Germinal center (tissue), 1 donor: Measurements from ENCODE around the gene RAB40C.

Experiments used
- DNase-seq: peaks from one replicate; pipeline ENCODE4 v3.0.0; 2012; ENCODE audit warnings: mixed read lengths, low spot score

The RAB40C gene

DNA sequence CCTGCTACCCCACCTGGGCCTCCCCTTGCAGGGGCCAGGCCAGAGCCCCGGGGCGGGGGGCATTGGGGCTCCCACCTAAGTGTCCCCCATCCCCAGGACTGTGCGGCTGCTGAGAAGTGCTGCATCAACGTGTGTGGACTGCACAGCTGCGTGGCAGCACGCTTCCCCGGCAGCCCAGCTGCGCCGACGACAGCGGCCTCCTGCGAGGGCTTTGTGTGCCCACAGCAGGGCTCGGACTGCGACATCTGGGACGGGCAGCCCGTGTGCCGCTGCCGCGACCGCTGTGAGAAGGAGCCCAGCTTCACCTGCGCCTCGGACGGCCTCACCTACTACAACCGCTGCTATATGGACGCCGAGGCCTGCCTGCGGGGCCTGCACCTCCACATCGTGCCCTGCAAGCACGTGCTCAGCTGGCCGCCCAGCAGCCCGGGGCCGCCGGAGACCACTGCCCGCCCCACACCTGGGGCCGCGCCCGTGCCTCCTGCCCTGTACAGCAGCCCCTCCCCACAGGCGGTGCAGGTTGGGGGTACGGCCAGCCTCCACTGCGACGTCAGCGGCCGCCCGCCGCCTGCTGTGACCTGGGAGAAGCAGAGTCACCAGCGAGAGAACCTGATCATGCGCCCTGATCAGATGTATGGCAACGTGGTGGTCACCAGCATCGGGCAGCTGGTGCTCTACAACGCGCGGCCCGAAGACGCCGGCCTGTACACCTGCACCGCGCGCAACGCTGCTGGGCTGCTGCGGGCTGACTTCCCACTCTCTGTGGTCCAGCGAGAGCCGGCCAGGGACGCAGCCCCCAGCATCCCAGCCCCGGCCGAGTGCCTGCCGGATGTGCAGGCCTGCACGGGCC, 42.8 kb downstream of the RAB40C start:
- no peak for DNase-seq

DNA sequence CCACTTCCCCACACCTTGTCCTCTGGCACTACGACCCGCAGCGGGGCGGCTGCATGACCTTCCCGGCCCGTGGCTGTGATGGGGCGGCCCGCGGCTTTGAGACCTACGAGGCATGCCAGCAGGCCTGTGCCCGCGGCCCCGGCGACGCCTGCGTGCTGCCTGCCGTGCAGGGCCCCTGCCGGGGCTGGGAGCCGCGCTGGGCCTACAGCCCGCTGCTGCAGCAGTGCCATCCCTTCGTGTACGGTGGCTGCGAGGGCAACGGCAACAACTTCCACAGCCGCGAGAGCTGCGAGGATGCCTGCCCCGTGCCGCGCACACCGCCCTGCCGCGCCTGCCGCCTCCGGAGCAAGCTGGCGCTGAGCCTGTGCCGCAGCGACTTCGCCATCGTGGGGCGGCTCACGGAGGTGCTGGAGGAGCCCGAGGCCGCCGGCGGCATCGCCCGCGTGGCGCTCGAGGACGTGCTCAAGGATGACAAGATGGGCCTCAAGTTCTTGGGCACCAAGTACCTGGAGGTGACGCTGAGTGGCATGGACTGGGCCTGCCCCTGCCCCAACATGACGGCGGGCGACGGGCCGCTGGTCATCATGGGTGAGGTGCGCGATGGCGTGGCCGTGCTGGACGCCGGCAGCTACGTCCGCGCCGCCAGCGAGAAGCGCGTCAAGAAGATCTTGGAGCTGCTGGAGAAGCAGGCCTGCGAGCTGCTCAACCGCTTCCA, 43.6 kb downstream of the RAB40C start:
- no peak for DNase-seq

DNA sequence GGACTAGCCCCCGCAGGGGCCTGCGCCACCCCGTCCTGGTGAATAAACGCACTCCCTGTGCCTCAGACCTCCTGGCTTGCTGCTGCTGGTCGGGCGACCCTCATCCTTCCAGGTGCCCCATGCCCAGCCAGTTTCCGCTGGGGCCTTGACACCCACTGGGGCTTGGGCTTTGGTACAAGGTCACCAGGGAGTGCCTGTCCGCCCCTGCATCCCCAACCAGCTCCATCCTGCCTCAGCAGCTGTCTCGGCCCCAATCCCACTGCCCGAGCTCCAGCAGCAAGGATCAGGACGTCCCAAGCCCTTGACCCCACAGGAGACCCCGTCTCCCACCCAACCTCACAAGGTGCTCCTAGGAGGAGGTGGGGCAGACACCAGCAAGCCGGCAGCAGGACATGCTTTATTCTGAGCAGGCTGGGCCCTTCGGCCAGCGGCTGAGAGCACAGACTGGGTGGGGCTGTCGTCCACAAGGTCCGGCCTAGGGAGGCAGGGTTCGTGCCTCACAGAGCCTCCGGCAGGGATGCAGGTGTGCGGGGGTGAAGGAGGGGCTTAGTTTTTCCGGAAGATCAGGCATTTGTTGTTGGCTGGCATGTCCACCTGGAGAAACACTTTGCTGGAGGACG, 44.3 kb downstream of the RAB40C start:
- DNase-seq: no peak

DNA sequence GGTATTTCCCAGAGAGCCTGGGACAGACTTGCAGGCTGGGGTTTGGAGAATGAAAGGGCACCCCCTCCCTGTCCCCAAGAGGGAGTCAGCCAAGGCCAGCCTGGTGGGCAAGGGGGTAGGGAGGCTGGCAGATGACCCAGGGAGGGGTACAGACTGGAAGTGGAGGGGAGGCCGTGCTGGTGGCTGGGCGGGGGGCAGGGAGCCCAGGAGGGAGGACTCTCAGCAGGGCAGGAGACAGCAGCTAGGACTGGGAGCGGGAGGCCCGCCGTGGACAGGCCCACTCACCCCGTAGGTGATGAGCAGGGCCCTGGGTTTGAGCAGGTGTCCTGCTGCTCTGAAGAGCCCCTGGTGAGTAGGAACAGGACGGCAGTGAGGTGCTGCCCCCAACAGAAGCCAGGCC, 45.1 kb downstream of the RAB40C start:
- no peak for DNase-seq

DNA sequence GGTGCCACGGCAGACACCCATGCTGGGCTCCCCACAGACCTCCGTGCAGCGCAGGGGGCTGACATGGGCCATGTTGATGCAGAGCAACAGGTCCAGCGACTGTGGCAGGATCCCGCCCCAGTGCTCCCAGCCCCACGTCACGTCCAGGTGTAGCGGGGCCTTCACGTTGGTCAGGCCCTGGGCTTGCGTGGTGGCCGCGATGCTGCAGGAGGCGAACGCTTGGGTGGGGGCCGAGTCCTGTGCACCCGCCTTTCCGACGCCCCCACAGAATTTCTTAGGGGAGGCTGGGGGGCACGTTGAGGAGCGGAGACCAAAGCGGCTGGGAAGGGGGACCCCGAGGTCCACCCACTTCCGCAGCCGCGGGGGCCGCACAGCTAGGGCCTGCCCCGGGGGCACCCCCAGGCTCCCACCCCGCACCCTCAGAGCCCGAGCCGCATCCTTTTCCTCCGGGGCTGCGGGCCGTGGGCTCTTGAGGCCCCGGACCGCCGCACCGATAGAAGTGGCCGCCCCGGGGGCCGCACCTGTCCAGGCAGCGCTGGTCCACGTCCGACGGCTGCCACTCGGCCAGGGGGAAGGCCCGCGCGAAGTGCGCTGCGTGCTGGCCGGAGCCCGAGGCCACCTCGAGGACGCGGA, 45.8 kb downstream of the RAB40C start:
- no peak for DNase-seq

DNA sequence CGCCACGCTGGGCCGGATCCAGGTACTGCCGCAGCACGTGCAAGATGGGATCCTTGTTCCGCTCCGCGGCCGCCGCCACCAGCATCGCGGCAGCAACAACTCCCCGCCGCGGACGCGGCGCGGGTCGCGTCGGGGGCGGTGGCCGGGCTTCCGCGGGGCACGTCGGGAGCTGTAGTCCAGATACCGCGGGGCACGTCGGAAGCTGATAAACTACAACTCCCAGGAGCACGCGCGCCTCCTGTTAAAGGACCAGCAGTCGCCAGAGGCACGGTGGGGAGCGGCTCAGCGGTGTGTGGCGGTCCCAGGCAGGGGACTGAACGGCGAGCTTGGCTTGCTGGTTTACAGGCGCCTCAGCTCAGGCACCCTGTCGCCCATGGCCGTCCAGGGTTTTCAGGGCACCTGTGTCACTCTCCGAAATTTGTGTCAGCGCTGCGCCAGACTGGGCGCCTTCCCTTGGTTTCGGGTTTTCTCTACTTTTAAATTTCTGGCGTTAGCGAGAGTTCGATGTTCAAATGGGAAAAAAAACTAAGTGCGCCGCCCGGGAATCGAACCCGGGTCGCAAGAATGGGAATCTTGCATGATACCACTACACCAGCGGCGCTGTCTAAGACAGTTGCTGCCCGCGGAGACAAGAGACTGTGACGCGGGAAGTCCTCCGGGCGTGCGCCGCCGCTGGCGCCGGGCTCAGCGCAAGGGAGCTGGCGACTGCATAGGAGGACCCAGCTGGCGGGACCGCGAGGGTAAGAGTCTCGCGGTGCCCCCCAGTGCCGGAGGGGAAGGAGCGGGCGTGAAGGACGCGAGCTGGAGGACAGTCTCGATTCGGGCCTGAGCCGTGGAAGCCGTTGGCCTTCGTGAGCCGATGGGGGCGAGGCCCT, 46.6 kb downstream of the RAB40C start, which contains the start of gene METTL26:
TSS of gene METTL26 (minus strand) at position 100 of the 875 bp plus-strand sequence. CDS start at position 85, 15 bp downstream.
- DNase-seq: peak; percentile 93

DNA sequence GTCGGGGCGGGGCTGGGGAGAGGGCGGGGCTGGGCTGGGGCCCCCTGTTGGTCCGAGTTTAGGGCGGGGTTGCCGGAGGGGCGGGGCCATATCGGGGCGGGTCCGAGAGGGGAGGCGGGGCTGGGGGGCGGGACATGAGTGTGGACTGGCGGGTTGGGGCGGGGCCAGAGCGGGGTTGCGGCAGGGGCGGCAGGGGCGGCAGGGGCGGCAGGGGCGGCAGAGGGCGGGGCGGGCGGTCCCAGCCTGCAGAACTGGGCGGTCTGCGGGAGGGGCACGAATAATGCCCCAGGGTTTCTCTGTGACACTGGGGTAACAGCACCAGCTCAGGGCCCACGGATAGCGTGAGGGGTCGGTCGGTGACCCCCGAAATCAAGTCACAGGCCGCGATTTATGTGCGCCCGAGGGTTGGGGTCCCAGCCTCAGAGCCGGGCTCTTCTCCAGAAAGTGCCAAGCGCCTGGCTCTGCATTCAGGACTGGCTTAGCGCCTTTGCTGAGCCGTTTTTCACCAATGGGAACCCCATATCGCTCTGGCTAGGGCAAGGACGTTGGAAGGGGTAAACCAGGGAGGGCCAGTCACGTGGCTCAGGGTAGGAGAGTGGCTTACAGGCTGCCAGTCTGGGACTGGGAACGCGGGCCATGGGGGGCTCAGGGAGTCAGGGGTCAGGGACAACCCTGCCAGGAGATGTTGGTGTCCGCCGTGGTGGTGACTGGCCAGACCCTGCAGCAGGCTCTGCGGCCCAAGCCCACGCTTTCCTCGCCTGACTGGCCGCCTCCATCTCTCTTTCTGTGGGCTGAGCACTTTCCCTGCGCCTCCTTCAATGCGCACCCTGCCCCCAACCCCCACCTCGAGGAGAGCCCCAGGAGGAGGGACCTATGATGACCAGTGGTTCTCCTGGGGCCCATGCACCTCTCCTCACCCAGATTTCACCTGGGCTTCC, 47.5 kb downstream of the RAB40C start:
- DNase-seq: peak; percentile 100

DNA sequence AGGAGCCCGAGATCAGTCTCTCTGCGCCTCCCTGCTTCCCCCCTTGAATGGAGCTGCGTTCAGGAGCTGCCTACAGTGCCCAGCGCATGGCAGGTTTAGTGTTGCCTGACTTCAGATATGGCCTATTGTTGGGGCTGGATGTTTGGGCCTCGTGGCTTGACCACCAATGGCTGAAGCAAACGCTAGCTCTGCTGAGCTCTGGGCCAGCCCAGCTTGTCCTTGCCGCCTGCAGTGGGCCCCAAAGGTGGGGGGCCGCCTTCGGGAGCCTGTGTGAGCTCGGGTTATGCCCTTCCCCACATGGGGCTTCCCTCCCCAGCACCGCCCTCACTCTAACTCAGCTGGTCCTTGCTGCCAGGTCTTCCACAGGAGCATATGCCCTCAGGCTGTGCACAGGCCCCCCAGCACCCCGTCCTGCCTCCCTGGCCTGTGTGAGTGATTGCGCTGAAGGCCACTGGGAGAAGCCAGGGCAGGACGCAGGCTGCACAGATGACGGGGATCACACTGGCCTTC, 48.2 kb downstream of the RAB40C start:
- no peak for DNase-seq

DNA sequence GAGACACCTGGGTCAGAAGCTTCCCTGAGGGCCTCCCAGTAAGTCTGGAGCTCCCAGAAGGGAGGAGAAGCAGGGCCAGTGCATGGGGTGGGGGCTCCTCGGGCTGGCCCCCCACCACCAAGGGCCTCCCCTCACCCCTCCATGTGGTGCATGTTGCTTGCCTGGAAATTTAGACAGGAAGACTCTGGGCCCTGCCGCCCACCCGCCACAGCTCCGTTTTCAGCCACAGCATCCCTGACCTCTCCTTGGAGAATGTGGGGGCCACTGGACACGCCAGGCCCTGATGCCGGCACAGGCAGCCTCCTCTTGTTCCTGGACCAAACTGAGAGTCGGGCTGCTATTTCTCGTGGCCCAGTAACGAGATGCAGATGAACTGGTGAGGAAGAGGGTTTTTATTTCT, 49.0 kb downstream of the RAB40C start:
- DNase-seq: no peak

DNA sequence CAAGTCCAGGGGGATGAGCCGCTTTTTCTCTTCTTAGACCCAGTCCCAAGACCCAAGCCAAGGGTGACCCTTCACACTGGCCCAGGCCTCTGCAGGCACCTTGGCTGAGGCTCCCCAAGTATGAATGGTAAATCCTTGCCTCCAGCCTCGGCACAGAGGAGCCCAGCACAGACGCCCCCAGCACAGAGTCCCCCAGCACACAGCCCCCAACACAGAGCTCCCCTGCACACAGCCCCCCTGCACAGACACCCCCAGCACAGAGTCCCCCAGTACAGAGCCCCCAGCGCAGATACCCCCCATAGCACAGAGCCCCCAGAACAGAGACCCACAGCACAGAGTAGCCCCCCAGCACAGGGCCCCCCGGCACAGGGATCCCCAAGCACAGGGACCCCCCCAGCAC, 50.7 kb downstream of the RAB40C start:
- DNase-seq: no peak

DNA sequence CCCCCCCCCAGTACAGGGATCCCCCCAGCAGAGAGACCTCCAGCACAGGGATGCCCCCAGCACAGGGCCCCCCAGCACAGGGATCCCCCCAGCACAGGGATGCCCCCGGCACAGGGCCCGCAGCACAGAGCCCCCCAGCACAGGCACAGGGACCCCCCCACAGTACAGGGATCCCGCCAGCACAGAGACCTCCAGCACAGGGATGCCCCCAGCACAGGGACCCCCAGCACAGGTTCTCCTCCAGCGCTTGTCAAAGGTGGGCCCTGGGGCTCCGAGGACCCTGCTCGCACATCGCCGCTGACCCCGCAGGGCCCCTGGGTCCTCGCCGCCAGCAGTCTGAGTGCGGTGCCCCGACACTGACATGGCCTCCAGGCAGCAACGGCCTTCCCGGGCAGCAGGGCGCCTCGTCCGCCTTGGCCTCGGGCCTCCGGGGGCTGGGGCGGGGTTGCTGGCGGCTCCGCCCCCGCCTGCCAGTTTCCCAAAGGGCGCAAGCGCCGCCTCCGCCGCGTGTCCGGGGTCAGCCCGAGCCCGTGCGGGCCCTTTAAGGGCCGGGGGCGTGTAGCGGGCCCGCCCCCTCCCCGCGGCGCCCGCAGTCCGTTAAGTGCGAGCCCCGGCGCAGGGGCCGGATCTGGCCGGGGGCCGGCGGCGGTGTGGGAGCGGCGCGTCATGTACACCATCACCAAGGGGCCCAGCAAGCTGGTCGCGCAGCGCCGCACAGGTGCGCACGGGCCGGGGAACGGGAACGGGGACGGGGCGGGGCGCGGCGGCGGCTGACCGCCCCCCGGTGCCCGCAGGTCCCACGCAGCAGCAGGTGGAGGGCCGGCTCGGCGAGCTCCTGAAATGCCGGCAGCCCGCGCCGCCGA, 51.7 kb downstream of the RAB40C start, which contains the start of gene MCRIP2:
TSS of gene MCRIP2 (plus strand) at position 503 of the 863 bp plus-strand sequence. CDS start at position 667, 164 bp downstream.
- peak; percentile 79 for DNase-seq

DNA sequence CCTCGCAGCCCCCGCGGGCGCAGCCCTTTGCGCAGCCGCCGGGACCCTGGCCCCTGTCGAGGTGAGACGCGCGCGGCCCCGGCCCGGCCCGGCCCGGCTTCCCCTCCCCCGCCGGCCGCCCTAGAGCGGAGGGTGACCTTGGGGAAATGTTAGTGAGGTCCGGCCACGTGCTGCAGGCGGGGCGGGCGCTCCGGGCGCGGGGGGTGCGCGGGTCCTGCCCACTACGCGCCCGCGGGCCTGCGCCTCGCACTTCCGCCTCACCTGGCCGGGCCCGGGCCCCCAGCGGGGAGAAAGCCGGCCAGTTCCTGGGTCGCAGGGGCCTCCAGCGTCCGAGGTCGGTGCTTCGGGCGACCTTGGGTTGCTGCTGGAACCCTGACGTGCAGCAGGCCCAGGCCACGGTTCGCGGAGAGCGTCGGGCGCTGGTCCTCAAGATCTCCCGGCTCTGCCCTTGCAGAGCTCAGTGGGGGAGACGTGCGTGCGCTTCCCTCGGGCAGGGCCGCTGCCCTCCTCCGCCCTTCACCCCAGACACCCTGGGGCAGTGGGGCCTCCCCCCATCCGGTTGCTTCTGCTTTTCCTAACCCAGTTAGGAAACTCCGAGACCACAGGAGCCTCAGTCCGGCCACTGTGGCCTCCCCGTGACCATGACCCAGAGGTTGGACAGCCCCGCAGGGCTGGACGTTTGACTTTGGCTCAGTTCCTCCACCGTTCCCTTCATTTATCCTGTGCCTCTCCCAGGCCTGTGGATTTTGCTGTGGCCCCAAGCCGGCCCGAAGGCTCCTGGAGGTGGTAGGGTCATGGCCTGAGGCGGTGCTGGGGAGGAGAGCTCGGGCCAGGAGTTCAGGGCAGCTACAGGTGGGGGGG, 52.6 kb downstream of the RAB40C start:
- peak; percentile 30 for DNase-seq

DNA sequence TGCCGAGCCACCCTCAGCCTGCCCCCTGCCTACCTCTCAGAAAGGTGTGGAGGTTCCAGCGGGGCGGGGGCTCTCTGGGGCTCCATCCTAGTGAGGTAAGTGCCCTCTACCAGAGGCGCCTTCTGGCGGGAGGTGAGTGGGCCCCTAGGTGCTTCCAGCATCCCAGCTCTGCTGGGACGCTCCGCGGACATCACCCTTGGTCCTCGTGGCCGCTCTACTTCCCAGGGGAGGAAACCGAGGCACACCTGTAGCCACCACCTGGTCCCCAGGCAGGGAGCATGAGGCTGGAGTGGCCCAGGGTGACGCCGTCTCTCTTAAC, 53.1 kb downstream of the RAB40C start:
- no peak for DNase-seq

DNA sequence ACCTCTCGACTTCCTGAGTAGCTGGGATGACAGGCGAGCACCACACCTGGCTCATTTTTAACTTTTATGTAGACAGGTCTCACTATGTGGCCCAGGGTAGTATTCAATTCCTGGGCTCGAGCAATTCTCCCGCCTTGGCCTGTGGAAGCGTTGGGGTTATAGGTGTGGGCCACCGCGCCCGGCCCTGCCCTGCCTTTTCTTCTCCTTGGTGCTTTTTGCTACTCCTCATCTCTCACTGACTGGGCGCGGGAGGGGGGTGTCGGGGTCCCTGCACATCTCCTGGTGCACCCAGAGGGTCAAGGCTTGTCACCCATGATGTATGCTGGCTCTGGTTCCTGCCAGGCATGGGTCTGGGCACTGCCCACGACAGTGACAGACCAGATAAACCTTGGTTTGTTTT, 54.7 kb downstream of the RAB40C start:
- DNase-seq: no peak

DNA sequence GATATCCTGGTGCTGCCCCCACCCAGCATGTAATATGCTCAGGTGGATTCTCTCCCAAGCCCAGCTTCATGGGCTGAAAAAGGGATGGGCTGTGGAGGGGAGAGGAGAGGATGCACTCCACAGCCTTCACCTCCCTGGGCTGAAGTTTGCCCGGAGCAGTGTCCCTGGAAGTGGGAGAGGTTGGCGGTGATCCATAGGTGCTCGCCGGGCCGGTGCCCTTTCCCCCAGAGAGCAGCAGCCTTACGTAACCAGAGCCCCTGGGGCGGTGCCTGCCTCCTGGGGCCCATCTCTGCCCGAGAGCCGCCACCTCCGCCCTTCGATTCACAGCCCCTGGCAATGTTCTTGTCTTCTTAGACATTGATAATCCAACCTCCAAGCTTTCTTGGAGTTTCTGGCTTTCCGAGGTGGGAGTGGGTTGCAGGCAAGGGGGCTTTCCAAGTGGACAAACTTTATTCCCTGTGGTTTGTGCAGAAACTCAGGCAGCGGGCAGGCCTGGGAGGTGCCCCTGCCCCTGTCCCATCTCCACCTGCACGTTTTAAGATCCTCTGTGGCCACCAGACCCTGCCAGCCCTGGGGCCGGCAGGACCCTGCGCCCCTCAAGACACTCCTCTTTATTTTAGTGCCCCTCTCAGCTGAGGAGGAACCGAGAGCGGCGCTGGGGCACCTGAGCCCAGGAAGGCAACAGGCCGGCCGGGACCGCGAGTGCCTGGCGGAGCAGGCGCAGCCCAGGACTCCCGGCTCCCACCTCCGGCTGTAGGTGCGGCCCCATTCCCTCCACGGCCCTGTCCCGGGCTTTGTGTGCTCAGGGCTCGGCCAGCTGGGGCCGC, 56.2 kb downstream of the RAB40C start:
- DNase-seq: no peak

DNA sequence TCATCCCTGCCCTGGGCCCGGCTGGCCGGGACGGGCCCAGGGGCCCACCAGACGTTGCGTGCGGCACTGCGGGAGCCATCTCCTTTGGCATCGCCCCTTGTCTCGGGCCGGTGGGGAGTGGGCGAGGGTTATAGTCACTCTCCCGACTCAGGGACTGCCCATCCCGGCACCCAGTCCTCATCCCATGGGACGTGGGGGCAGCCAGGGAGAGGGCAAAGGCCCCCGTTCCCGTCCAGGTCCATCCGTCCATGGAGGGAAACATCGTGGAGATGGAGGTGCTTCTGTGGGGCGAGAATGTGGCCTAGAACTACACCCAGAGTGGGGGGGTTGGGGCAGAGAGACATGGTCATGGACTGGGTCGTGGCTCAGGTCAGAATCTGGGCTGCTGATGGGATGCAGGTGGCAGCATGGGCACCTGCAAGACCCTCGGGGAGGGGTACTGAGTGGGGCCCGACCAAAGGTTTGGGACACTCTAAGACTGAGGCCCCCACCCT, 56.9 kb downstream of the RAB40C start:
- DNase-seq: no peak
